HCT116 (cell line): ENCODE data around the gene ARL2. TPM values are rescaled to one million over a fixed set of nuclear protein-coding genes. Genes with fewer than 3 reads are reported as not detected.

Experiments used
- ATAC-seq: fragments of 200-7000 bp; cut with Tn5 transposase; 2 replicates; pipeline ENCODE4 v1.9.1; 2020; ENCODE audit warnings: mild to moderate bottlenecking, moderate library complexity
- BruUV-seq: library from RNA; stranded (reverse); fragments of 400-500 nt; replicated peaks from 2 replicates; lab custom pipeline; 2021; lab: Mats Ljungman, UMichigan
- CTCF ChIA-PET: fragments of 300-600 bp; sonication (Branson Sonifier 250); formaldehyde crosslinking; loops from one replicate; lab custom pipeline; 2021; ENCODE audit warnings: antibody characterized with exemption; lab: Charles Lee
- POLR2A ChIA-PET: fragments of 300-600, 350-600 bp; sonication (Branson Sonifier 250); formaldehyde crosslinking; loops from one replicate; lab custom pipeline; 2021; ENCODE audit warnings: antibody characterized with exemption; lab: Charles Lee
- RAD21 ChIA-PET, 2 experiments: fragments of 300-600 bp; sonication (Branson Sonifier 250); formaldehyde crosslinking; loops; one replicate each; lab custom pipeline; 2023; ENCODE audit warnings: low total read pairs in 2 of 2; ENCODE audit not compliant: uncharacterized antibody in 2 of 2, unreplicated experiment in 2 of 2, low non-redundant PET in 1 of 2; lab: Charles Lee
- DNase-seq: peaks from one replicate; pipeline ENCODE4 v3.0.0-alpha.2; 2010; ENCODE audit warnings: low read depth, low spot score
- H2AFZ ChIP-seq: fragments of 200-600 bp; shearing (Covaris generic), sonication (generic); 2 replicates; pipeline ENCODE4 v1.6.1; 2017; ENCODE audit warnings: low read depth, mixed run types, mixed read lengths, antibody characterized with exemption, low read length; ENCODE audit not compliant: poor library complexity, severe bottlenecking
- H3K27ac ChIP-seq: 2 replicates; pipeline ENCODE4 v1.5.1; 2012; ENCODE audit warnings: low read depth, low read length
- H3K27me3 ChIP-seq: fragments of 200-600 bp; sonication (generic); 2 replicates; pipeline ENCODE4 v1.6.1; 2016; ENCODE audit warnings: mixed run types, low read length, mixed read lengths; ENCODE audit not compliant: insufficient read depth
- H3K36me3 ChIP-seq, 2 experiments: fragments of 200-500 bp in 1 of 2; fragments of 200-600 bp in 1 of 2; sonication (Bioruptor generic) in 1 of 2; sonication (generic) in 1 of 2; 2 replicates each; pipeline versions ENCODE4 v1.5.1 to v1.6.1; 2014 to 2016; ENCODE audit warnings: low read length in 2 of 2, inconsistent platforms in 1 of 2, mixed read lengths in 1 of 2, mixed run types in 1 of 2; ENCODE audit not compliant: insufficient read depth in 2 of 2, control insufficient read depth in 1 of 2
- H3K4me1 ChIP-seq, 2 experiments: fragments of 200-600 bp in 1 of 2; sonication (generic) in 1 of 2; 2 replicates each; pipeline versions ENCODE4 v1.5.1 to v1.6.1; 2012 to 2017; ENCODE audit warnings: low read length in 2 of 2, inconsistent platforms in 1 of 2, mild to moderate bottlenecking in 1 of 2, mixed read lengths in 1 of 2, mixed run types in 1 of 2, moderate library complexity in 1 of 2; ENCODE audit not compliant: insufficient read depth in 2 of 2, control insufficient read depth in 1 of 2
- H3K4me2 ChIP-seq: fragments of 200-600 bp; sonication (generic); 2 replicates; pipeline ENCODE4 v1.6.1; 2017; ENCODE audit warnings: mixed run types, low read length, mixed read lengths
- H3K4me3 ChIP-seq, 2 experiments: fragments of 200-600 bp in 1 of 2; sonication (generic) in 1 of 2; replicated peaks in 1 of 2; 2 replicates each; pipeline ENCODE4 v1.5.1; 2011 to 2016; ENCODE audit warnings: low read length in 2 of 2, control low read depth in 1 of 2, low read depth in 1 of 2, mild to moderate bottlenecking in 1 of 2, mixed read lengths in 1 of 2, mixed run types in 1 of 2
- H3K79me2 ChIP-seq: fragments of 200-600 bp; sonication (generic); 2 replicates; pipeline ENCODE4 v1.6.1; 2017; ENCODE audit warnings: mild to moderate bottlenecking, mixed run types, low read length, moderate library complexity, mixed read lengths; ENCODE audit not compliant: insufficient read depth
- H3K9ac ChIP-seq: fragments of 200-600 bp; sonication (generic); 2 replicates; pipeline ENCODE4 v1.6.1; 2016; ENCODE audit warnings: low read length, mixed read lengths
- H3K9me2 ChIP-seq: fragments of 200-600 bp; sonication (generic), shearing (Covaris generic); 2 replicates; pipeline ENCODE4 v1.6.1; 2017; ENCODE audit warnings: mixed run types, mild to moderate bottlenecking, moderate library complexity; ENCODE audit not compliant: insufficient read depth
- H3K9me3 ChIP-seq, 2 experiments: fragments of 200-500 bp in 1 of 2; fragments of 200-600 bp in 1 of 2; sonication (Bioruptor generic) in 1 of 2; sonication (generic) in 1 of 2; 2 replicates each; pipeline ENCODE4 v1.6.1; 2014 to 2017; ENCODE audit warnings: low read length in 2 of 2, mixed read lengths in 2 of 2, inconsistent platforms in 1 of 2, low read depth in 1 of 2, mild to moderate bottlenecking in 1 of 2, mixed run types in 1 of 2, moderate library complexity in 1 of 2; ENCODE audit not compliant: control insufficient read depth in 1 of 2, insufficient read depth in 1 of 2
- H4K20me1 ChIP-seq: fragments of 200-600 bp; sonication (generic), shearing (Covaris generic); 2 replicates; pipeline ENCODE4 v1.6.1; 2017; ENCODE audit warnings: mixed run types, mild to moderate bottlenecking, moderate library complexity; ENCODE audit not compliant: insufficient read depth
- ATF3 ChIP-seq: IDR thresholded peaks from 2 replicates; pipeline ENCODE4 v1.6.1; 2012
- CBX3 ChIP-seq: IDR thresholded peaks from 2 replicates; pipeline ENCODE4 v1.6.1; 2012; ENCODE audit warnings: low read depth
- CTCF ChIP-seq, 3 experiments: fragments of 200-600 bp in 1 of 3; sonication (generic) in 1 of 3; IDR thresholded peaks in 2 of 3; conservative IDR thresholded peaks in 1 of 3; 2 replicates each; pipeline ENCODE4 v1.5.1; 2012 to 2017; ENCODE audit warnings: low read depth in 2 of 3, low read length in 2 of 3, antibody characterized with exemption in 1 of 3, borderline replicate concordance in 1 of 3, control low read depth in 1 of 3, mild to moderate bottlenecking in 1 of 3, mixed read lengths in 1 of 3, mixed run types in 1 of 3, moderate library complexity in 1 of 3; ENCODE audit not compliant: insufficient read depth in 1 of 3
- JUND ChIP-seq: IDR thresholded peaks from 2 replicates; pipeline ENCODE4 v1.6.1; 2012
- RAD21 ChIP-seq: IDR thresholded peaks from 2 replicates; pipeline ENCODE4 v1.6.1; 2012; ENCODE audit warnings: low read depth, mild to moderate bottlenecking
- REST ChIP-seq: IDR thresholded peaks from 2 replicates; pipeline ENCODE4 v1.6.1; 2012; ENCODE audit warnings: low read depth
- TCF7L2 ChIP-seq: IDR thresholded peaks from 2 replicates; pipeline ENCODE4 v1.7.0; 2011; ENCODE audit warnings: borderline replicate concordance, inconsistent platforms; ENCODE audit not compliant: insufficient read depth, insufficient read length; ENCODE audit errors: extremely low read depth
- YY1 ChIP-seq: IDR thresholded peaks from 2 replicates; pipeline ENCODE4 v1.6.1; 2011; ENCODE audit warnings: low read length, low read depth, moderate library complexity, mild to moderate bottlenecking; ENCODE audit not compliant: insufficient replicate concordance; ENCODE audit errors: extremely low read depth
- ZBTB33 ChIP-seq: IDR thresholded peaks from 2 replicates; pipeline ENCODE4 v1.6.1; 2011; ENCODE audit warnings: mild to moderate bottlenecking, low read length, moderate library complexity; ENCODE audit not compliant: insufficient replicate concordance; ENCODE audit errors: extremely low read depth
- intact Hi-C: fragments of 100-400 bp; cut with micrococcal nuclease; formaldehyde crosslinking; loops from 2 replicates; pipeline ENCODE4 v1.10.0; 2022
- total RNA-seq: library from RNA; stranded (reverse); gene quantifications from one replicate; pipeline ENCODE4 v1.2.1, GENCODE V29; 2021; ENCODE audit not compliant: unreplicated experiment

The ARL2 gene
- total RNA-seq, 1 experiment from 2014 or later = 68.7 TPM

GRCh38 chr11:65053827-65054508 is 40.0 kb downstream of the ARL2 start:
- no peak overlapping the region for H3K9ac ChIP-seq
- H3K4me2 ChIP-seq = no peak overlapping the region
- no peak overlapping the region for H3K27ac ChIP-seq
- DNase-seq (no peak), ATAC-seq (no peak)
- POLR2A ChIA-PET = no interaction called here
- H3K36me3 ChIP-seq = no peaks in the 10 kb centered on the region
- no peaks in the 10 kb centered on the region for H3K27me3 ChIP-seq
- no peaks in the 10 kb centered on the region for H4K20me1 ChIP-seq
- no peak overlapping the region for H3K4me3 ChIP-seq
- TF ChIP-seq JUND = no peak
- TF ChIP-seq ZBTB33 = no peak
- no peak for TF ChIP-seq ATF3
- no peak for TF ChIP-seq YY1
- TF ChIP-seq RAD21 = no peak
- intact Hi-C loops = no loop called here
- no peaks in the 10 kb centered on the region for H3K9me3 ChIP-seq
- BruUV-seq = no TSS peak
- no peak overlapping the region for H2AFZ ChIP-seq
- peaks cover 0 to 10% of the 10 kb centered on the region in 2 experiments; a peak in 3 of 4 replicates for H3K4me1 ChIP-seq
- H3K79me2 ChIP-seq = no peaks in the 10 kb centered on the region
- RAD21 ChIA-PET = no interaction called here
- H3K9me2 ChIP-seq = no peaks in the 10 kb centered on the region
- CTCF ChIA-PET = no interaction called here

GRCh38 chr11:65055538-65055937 is 41.6 kb downstream of the ARL2 start:
- BruUV-seq = no TSS peak
- CTCF ChIA-PET = no interaction called here
- TF ChIP-seq REST (no peak), TCF7L2 (no peak), ATF3 (no peak), CBX3 (no peak), CTCF (IDR thresholded peaks at IDR 0.05 in 2 of 3, conservative IDR thresholded peaks at IDR 0.05 in 1 of 3; ENCODE audit: borderline replicate concordance in 1 of 3, insufficient read depth in 1 of 3, low read depth in 2 of 3, low read length in 2 of 3) (no peak), RAD21 (no peak)

More at GRCh38 chr11:65055538-65055937, 41.6 kb downstream of the ARL2 start:
- no peak overlapping the region for H3K9ac ChIP-seq
- ChIA-PET POLR2A (interaction anchor here (0.8 kb wide), 1 partner anchor 10 kb away, joined by 3 read pairs; no protein-coding TSS in a partner anchor), RAD21 (no interaction called here)
- H3K4me3 ChIP-seq = no peak overlapping the region
- H4K20me1 ChIP-seq = no peaks in the 10 kb centered on the region
- H3K4me1 ChIP-seq = peaks cover 0 to 4% of the 10 kb centered on the region in 2 experiments; a peak in 1 of 4 replicates
- H3K27me3 ChIP-seq = no peaks in the 10 kb centered on the region
- H3K4me2 ChIP-seq = no peak overlapping the region
- no peak overlapping the region for H3K27ac ChIP-seq
- no peaks in the 10 kb centered on the region for H3K36me3 ChIP-seq
- no peak for ATAC-seq
- no peaks in the 10 kb centered on the region for H3K79me2 ChIP-seq
- H2AFZ ChIP-seq = no peak overlapping the region
- H3K9me3 ChIP-seq = no peaks in the 10 kb centered on the region
- no peak for DNase-seq
- intact Hi-C loops = no loop called here
- no peaks in the 10 kb centered on the region for H3K9me2 ChIP-seq
